ENCODE data around the gene FRAS1. TPM values are rescaled to one million over a fixed set of nuclear protein-coding genes. Genes with fewer than 3 reads are reported as not detected.

FRAS1 gene
- total and polyA plus RNA-seq, 2 donors (not counting 1 experiment from before 2014, with no cell fraction given) = 0.03 to 0.12 TPM

GRCh38 chr4:78332976-78333375 lies 275.9 kb downstream of the FRAS1 start:
- Histone ChIP-seq H3K4me1 (ENCODE audit: control insufficient read depth in 2 of 2, insufficient read depth in 2 of 2, low read length in 2 of 2) (no peaks in the 10 kb centered on the region), H4K20me1 (ENCODE audit: control insufficient read depth, insufficient read depth, low read length, poor library complexity, severe bottlenecking) (no peaks in the 10 kb centered on the region), H3K4me3 (ENCODE audit: control extremely low read depth in 1 of 5, extremely low read depth in 1 of 5, insufficient read depth in 1 of 5, low read depth in 2 of 5, low read length in 4 of 5) (no peak overlapping the region), H2AFZ (ENCODE audit: insufficient read depth, low read depth, low read length, poor library complexity, severe bottlenecking) (no peak overlapping the region), H3K36me3 (replicated peaks in 1 of 2; ENCODE audit: control extremely low read depth in 1 of 2, control insufficient read depth in 1 of 2, extremely low read depth in 1 of 2, insufficient read depth in 2 of 2, low read length in 1 of 2) (no peaks in the 10 kb centered on the region), H3K27me3 (replicated peaks in 1 of 4; ENCODE audit: control extremely low read depth in 1 of 4, control insufficient read depth in 3 of 4, insufficient read depth in 4 of 4, low read length in 3 of 4) (no peaks in the 10 kb centered on the region), H3K79me2 (ENCODE audit: control insufficient read depth, insufficient read depth, low read length) (no peaks in the 10 kb centered on the region), H3K9me3 (ENCODE audit: control extremely low read depth in 1 of 3, control insufficient read depth in 2 of 3, insufficient read depth in 1 of 3, low read length in 2 of 3) (no peaks in the 10 kb centered on the region), H3K9ac (ENCODE audit: low read length) (no peak overlapping the region), H3K4me2 (replicated peaks; ENCODE audit: low read depth, low read length, poor library complexity, severe bottlenecking) (no peak overlapping the region), H3K27ac (ENCODE audit: low read length in 2 of 2) (no peak overlapping the region)
- Mint-ChIP-seq H3K27me3 (no peaks in the 10 kb centered on the region), H3K4me3 (no peak overlapping the region), H3K9me3 (ENCODE audit: insufficient read depth) (peaks cover 2% of the 10 kb centered on the region), H3K4me1 (no peaks in the 10 kb centered on the region), H3K27ac (no peak overlapping the region)
- DNase-seq = no peak
- POLR2A ChIA-PET = interaction anchor here (0.6 kb wide), 1 partner anchor 34 kb away, joined by 3 read pairs; no protein-coding TSS in a partner anchor
- 60% methylated on average over 1 of the region's 1 CpG for WGBS (ENCODE audit: insufficient coverage)
- CTCF ChIA-PET = no interaction called here
- ATAC-seq (ENCODE audit: low read depth) = no peak
- intact Hi-C loops (cut with micrococcal nuclease) = no loop called here
- TF ChIP-seq CTCF (IDR thresholded peaks at IDR 0.05) = no peak
- TF ChIP-seq EZH2 (IDR thresholded peaks at IDR 0.05; ENCODE audit: borderline replicate concordance, insufficient read depth, low read depth, low read length, poor library complexity, severe bottlenecking) = no peak

GRCh38 chr4:78336093-78336943 lies 279.2 kb downstream of the FRAS1 start:
- Mint-ChIP-seq H3K9me3 (ENCODE audit: insufficient read depth) (peaks cover 2% of the 10 kb centered on the region), H3K4me1 (no peaks in the 10 kb centered on the region), H3K4me3 (no peak overlapping the region), H3K27me3 (peaks cover 12% of the 10 kb centered on the region), H3K27ac (no peak overlapping the region)
- Histone ChIP-seq H3K36me3 (replicated peaks in 1 of 2; ENCODE audit: control extremely low read depth in 1 of 2, control insufficient read depth in 1 of 2, extremely low read depth in 1 of 2, insufficient read depth in 2 of 2, low read length in 1 of 2) (no peaks in the 10 kb centered on the region), H4K20me1 (ENCODE audit: control insufficient read depth, insufficient read depth, low read length, poor library complexity, severe bottlenecking) (no peaks in the 10 kb centered on the region), H3K9ac (ENCODE audit: low read length) (no peak overlapping the region), H3K4me2 (replicated peaks; ENCODE audit: low read depth, low read length, poor library complexity, severe bottlenecking) (no peak overlapping the region), H3K4me3 (ENCODE audit: control extremely low read depth in 1 of 5, extremely low read depth in 1 of 5, insufficient read depth in 1 of 5, low read depth in 2 of 5, low read length in 4 of 5) (no peak overlapping the region), H3K79me2 (ENCODE audit: control insufficient read depth, insufficient read depth, low read length) (no peaks in the 10 kb centered on the region), H3K27ac (ENCODE audit: low read length in 2 of 2) (no peak overlapping the region), H2AFZ (ENCODE audit: insufficient read depth, low read depth, low read length, poor library complexity, severe bottlenecking) (no peak overlapping the region), H3K9me3 (ENCODE audit: control extremely low read depth in 1 of 3, control insufficient read depth in 2 of 3, insufficient read depth in 1 of 3, low read length in 2 of 3) (peaks cover 0 to 2% (median 0%) of the 10 kb centered on the region in 3 donors), H3K27me3 (replicated peaks in 1 of 4; ENCODE audit: control extremely low read depth in 1 of 4, control insufficient read depth in 3 of 4, insufficient read depth in 4 of 4, low read length in 3 of 4) (no peaks in the 10 kb centered on the region), H3K4me1 (ENCODE audit: control insufficient read depth in 2 of 2, insufficient read depth in 2 of 2, low read length in 2 of 2) (no peaks in the 10 kb centered on the region)
- intact Hi-C loops (cut with micrococcal nuclease) = no loop called here
- no peak for ATAC-seq (ENCODE audit: low read depth)
- WGBS (ENCODE audit: insufficient coverage) = 80% methylated on average over 3 of the region's 4 CpGs
- CTCF ChIA-PET = interaction anchor here (0.9 kb wide), 1 partner anchor 1963 kb away, joined by 3 read pairs; no protein-coding TSS in a partner anchor
- DNase-seq = no peak
- POLR2A ChIA-PET = no interaction called here
- TF ChIP-seq EZH2 (IDR thresholded peaks at IDR 0.05; ENCODE audit: borderline replicate concordance, insufficient read depth, low read depth, low read length, poor library complexity, severe bottlenecking) = no peak
- TF ChIP-seq CTCF (IDR thresholded peaks at IDR 0.05) = no peak
